Activated naive CD8-positive, alpha-beta T cell treated with anti-CD3 and anti-CD28 coated beads, Interleukin-2, amount 10 ng/mL, durations not matched to agents 7 days and 5 days (primary cell): ENCODE data around the gene DHX36. TPM values are rescaled to one million over a fixed set of nuclear protein-coding genes. Genes with fewer than 3 reads are reported as not detected.

Experiments
- ATAC-seq: fragments of 150-1000 bp; cut with Tn5 transposase; one replicate; pipeline ENCODE4 v1.10.0; 2021; ENCODE audit warnings: low read depth, moderate library complexity
- POLR2A ChIA-PET: fragments of 350-600 bp; sonication (Branson Sonifier 250); formaldehyde crosslinking; loops from one replicate; lab custom pipeline; 2021; ENCODE audit warnings: antibody characterized with exemption; lab: Charles Lee
- DNase-seq: peaks from one replicate; pipeline ENCODE4 v3.0.0; 2021
- H3K27ac Mint-ChIP-seq: one replicate; pipeline ENCODE4 v1.8.0; 2022; ENCODE audit warnings: mild to moderate bottlenecking, mixed read lengths
- H3K27me3 Mint-ChIP-seq: one replicate; pipeline ENCODE4 v1.8.0; 2022; ENCODE audit warnings: mild to moderate bottlenecking, moderate library complexity, mixed read lengths
- H3K36me3 Mint-ChIP-seq: one replicate; pipeline ENCODE4 v1.8.0; 2021; ENCODE audit warnings: mild to moderate bottlenecking, mixed read lengths
- H3K4me1 Mint-ChIP-seq: one replicate; pipeline ENCODE4 v1.8.0; 2021; ENCODE audit warnings: mixed read lengths
- H3K4me3 Mint-ChIP-seq: one replicate; pipeline ENCODE4 v1.8.0; 2022; ENCODE audit warnings: mild to moderate bottlenecking, moderate library complexity, mixed read lengths
- H3K9me3 Mint-ChIP-seq: one replicate; pipeline ENCODE4 v1.8.0; 2021; ENCODE audit warnings: mixed read lengths
- total RNA-seq, 2 experiments: library from RNA; stranded (reverse); gene quantifications; one replicate each; pipeline ENCODE4 v1.2.3, GENCODE V29; 2021

DHX36 gene
- total RNA-seq, 2 experiments from 2014 or later, result 74.0 to 80.0 TPM

DNA sequence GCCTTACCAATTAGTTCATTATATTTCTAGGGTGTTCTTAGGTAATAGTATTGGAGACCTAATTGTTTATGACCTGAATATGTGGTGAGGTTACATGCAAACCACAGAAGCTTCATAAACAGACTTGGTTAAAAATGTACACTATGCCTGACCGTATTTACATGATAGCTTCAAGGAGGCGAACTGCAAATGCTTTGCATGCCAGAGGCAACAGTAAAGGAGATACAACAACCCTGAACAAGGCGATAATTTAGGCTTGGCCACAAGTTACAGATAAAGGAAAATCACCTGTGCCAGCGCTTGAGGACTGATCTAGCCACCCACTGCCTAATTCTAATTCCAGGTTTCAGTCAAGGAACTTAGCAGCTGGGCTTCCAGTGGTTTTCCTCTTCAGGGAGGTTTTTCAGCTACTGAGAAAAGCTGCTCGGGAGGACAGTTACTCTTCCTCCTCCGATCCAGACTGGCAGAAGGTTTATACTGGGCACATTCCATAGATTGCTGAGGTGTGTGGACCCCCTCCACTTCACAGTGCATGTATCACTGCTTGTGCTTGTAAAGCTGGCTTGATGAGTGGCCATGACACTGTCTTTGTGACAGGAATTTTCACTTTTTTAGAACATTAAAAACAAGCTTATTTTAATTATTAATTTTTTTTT, 95.6 kb downstream of the DHX36 start:
- Mint-ChIP-seq H3K4me3 (no peak overlapping the region), H3K4me1 (no peaks in the 10 kb centered on the region), H3K36me3 (no peaks in the 10 kb centered on the region), H3K9me3 (no peaks in the 10 kb centered on the region), H3K27ac (no peak overlapping the region), H3K27me3 (peaks cover 9% of the 10 kb centered on the region)
- ATAC-seq (no peak), DNase-seq (no peak)
- POLR2A ChIA-PET, result no interaction called here

DNA sequence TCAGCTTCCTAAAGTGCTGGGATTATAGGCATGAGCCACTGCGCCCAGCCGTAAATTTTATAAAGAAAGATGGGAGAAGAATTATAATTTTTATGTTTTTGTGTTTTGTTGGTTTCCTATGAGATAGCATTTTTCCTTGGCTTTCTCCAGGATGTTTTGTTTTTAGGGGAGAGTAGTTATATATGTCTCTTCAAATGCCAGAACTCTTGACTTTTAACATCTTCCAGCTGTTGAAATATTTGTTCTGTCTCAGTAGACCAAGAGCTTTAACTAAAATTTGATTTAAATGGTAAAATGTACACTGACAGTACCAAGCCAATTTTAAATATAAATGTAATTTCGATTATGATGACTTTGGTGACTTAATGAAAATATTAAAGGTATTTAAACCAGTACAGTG, 96.8 kb downstream of the DHX36 start:
- Mint-ChIP-seq H3K4me3 (no peak overlapping the region), H3K27me3 (peaks cover 10% of the 10 kb centered on the region), H3K27ac (no peak overlapping the region), H3K36me3 (no peaks in the 10 kb centered on the region), H3K4me1 (no peaks in the 10 kb centered on the region), H3K9me3 (no peaks in the 10 kb centered on the region)
- DNase-seq, result no peak
- no peak for ATAC-seq
- POLR2A ChIA-PET, result no interaction called here

DNA sequence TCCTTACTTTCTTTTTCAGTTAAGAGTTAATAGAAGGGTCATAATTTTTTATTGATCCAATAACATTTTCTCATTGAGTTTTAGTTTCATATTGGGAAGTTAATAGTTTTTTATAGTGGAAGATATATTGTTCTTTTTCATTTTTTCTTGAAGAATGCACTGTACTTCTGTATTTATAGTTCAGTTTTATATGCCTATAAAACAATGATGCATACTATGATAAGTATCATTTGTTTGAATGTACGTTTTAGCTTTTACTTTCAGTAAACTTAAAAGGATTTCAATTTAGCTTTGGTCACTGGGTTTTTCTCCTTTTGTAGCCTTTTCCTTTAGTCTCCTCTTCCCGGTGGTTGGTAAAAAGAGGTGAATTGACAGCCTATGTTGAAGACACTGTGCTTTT, 98.8 kb downstream of the DHX36 start:
- Mint-ChIP-seq H3K27me3 (peaks cover 16% of the 10 kb centered on the region), H3K36me3 (no peaks in the 10 kb centered on the region), H3K4me3 (no peak overlapping the region), H3K27ac (no peak overlapping the region), H3K4me1 (no peaks in the 10 kb centered on the region), H3K9me3 (no peaks in the 10 kb centered on the region)
- no peak for DNase-seq
- POLR2A ChIA-PET, result no interaction called here
- ATAC-seq, result no peak

DNA sequence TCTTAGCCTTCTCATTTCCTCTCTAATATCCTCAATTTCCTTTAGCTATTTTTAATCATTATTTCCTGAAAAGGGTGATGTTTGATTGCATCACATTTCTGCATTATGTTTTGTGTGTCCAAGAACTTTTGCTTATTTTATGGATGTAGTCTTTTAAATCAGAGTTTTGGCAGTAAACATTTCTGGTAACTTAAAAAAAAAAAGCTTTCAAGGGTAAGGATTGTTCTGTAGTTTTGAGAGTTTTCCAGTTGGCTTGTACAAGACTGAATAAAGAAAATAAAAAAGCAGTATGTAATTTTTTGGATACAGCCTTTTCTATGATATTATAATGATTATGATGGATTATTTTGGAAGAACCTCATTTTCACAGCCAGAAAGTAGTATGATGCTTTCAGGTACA, 99.4 kb downstream of the DHX36 start:
- Mint-ChIP-seq H3K4me1 (no peaks in the 10 kb centered on the region), H3K36me3 (no peaks in the 10 kb centered on the region), H3K27ac (no peak overlapping the region), H3K27me3 (peaks cover 16% of the 10 kb centered on the region), H3K9me3 (no peaks in the 10 kb centered on the region), H3K4me3 (no peak overlapping the region)
- DNase-seq (no peak), ATAC-seq (no peak)
- POLR2A ChIA-PET, result interaction anchor here (0.7 kb wide), 1 partner anchor 28 kb away, joined by 3 read pairs; no protein-coding TSS in a partner anchor

DNA sequence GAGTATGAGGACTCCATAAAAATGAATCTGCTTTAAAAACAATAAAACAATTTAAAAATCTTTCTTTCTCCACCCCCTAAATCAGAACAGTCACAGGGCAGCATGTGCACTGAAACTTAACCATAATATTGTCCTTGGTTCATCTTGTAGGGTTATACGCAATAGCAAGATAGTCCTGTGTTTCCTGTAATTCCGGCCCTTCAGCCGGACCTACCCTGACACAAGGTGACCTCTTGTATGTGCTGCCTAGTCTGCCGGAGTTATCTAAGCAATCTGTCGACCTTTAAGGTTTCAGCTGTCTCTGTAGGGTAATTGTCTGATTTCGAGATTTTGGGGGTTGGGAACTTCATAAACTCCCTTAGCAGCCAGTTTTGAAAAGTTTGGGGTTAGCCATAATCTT, 99.9 kb downstream of the DHX36 start:
- H3K36me3 Mint-ChIP-seq, result no peaks in the 10 kb centered on the region
- POLR2A ChIA-PET, result interaction anchor here (0.7 kb wide), 1 partner anchor 28 kb away, joined by 3 read pairs; no protein-coding TSS in a partner anchor
- H3K9me3 Mint-ChIP-seq, result no peaks in the 10 kb centered on the region
- no peak overlapping the region for H3K4me3 Mint-ChIP-seq
- H3K4me1 Mint-ChIP-seq, result no peaks in the 10 kb centered on the region
- ATAC-seq (no peak), DNase-seq (no peak)
- H3K27me3 Mint-ChIP-seq, result peaks cover 16% of the 10 kb centered on the region
- no peak overlapping the region for H3K27ac Mint-ChIP-seq

DNA sequence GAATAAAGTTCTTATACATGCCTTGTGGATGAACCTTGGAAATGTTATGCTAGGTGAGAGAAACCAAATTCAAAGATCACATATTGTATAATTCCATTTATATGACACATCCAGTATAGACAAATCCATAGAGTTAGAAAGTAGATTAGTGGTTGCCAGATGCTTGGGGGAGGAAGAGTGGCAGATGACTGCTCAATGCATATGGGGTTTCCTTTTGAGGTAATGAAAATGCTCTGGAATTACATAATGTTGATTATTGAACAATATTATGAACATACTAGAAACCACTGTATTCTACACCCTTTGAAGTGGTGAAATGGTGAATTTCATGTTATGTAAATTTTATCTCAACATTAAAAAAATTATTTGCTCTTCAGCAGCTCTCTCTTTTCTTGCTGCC, 100.8 kb downstream of the DHX36 start:
- POLR2A ChIA-PET, result no interaction called here
- Mint-ChIP-seq H3K4me1 (no peaks in the 10 kb centered on the region), H3K27me3 (peaks cover 16% of the 10 kb centered on the region), H3K36me3 (no peaks in the 10 kb centered on the region), H3K27ac (no peak overlapping the region), H3K4me3 (no peak overlapping the region), H3K9me3 (no peaks in the 10 kb centered on the region)
- no peak for DNase-seq
- ATAC-seq, result no peak

Other genes starting within 250 kb of the DHX36 start
- not detected for gene ARHGEF26, start 203.1 kb downstream of the DHX36 start, total RNA-seq
- gene GPR149, start 105.7 kb upstream of the DHX36 start, total RNA-seq, result not detected